ENCODE data around the gene CTR9.

GRCh38 chr11:10792385-10793068, 41.5 kb downstream of the CTR9 start:
- TF ChIP-seq, protein P1, sequence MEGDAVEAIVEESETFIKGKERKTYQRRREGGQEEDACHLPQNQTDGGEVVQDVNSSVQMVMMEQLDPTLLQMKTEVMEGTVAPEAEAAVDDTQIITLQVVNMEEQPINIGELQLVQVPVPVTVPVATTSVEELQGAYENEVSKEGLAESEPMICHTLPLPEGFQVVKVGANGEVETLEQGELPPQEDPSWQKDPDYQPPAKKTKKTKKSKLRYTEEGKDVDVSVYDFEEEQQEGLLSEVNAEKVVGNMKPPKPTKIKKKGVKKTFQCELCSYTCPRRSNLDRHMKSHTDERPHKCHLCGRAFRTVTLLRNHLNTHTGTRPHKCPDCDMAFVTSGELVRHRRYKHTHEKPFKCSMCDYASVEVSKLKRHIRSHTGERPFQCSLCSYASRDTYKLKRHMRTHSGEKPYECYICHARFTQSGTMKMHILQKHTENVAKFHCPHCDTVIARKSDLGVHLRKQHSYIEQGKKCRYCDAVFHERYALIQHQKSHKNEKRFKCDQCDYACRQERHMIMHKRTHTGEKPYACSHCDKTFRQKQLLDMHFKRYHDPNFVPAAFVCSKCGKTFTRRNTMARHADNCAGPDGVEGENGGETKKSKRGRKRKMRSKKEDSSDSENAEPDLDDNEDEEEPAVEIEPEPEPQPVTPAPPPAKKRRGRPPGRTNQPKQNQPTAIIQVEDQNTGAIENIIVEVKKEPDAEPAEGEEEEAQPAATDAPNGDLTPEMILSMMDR (IDR thresholded peaks at IDR 0.05; ENCODE audit: low read depth, low read length): peak; percentile 89
- TF ChIP-seq POLR2A (IDR thresholded peaks at IDR 0.05; ENCODE audit: extremely low read depth, insufficient read length) (no peak), MYC (IDR thresholded peaks at IDR 0.05; ENCODE audit: low read depth, low read length) (peak; percentile 72)

Data from NB4 (cell line).